ENCODE measurements around the gene POLDIP2. TPM values are rescaled to one million over a fixed set of nuclear protein-coding genes. Genes with fewer than 3 reads are reported as not detected.

POLDIP2 gene
- total RNA-seq, 2 experiments from 2014 or later = 84.9 to 98.4 TPM

GRCh38 chr17:28365487-28365886 lies 8.2 kb upstream of the POLDIP2 start:
- DNase-seq = no peak
- ChIA-PET POLR2A (interaction anchor here (0.6 to 0.8 kb wide), 2 partner anchors 31 to 48 kb away, joined by 3 to 5 read pairs; no protein-coding TSS in a partner anchor), CTCF (interaction anchor here (1.5 kb wide), 1 partner anchor 52 kb away, joined by 6 read pairs; no protein-coding TSS in a partner anchor)
- peaks cover 5% of the 10 kb centered on the region for H3K36me3 Mint-ChIP-seq (ENCODE audit: low read depth)
- intact Hi-C loops (cut with DNase I, micrococcal nuclease) = no loop called here
- H3K9me3 Mint-ChIP-seq (ENCODE audit: low read depth) = no peaks in the 10 kb centered on the region
- no peak overlapping the region for H3K27ac Mint-ChIP-seq
- no peaks in the 10 kb centered on the region for H3K27me3 Mint-ChIP-seq
- ATAC-seq = no peak
- H3K4me1 Mint-ChIP-seq = peaks cover 4% of the 10 kb centered on the region
- H3K4me3 Mint-ChIP-seq = no peak overlapping the region

- ATAC-seq (no peak), DNase-seq (no peak)
- Mint-ChIP-seq H3K27ac (no peak within 1 kb of the TSS), H3K36me3 (ENCODE audit: low read depth) (peaks cover 8% of the 10 kb centered on the region), H3K4me3 (no peak within 1 kb of the TSS), H3K27me3 (no peaks in the 10 kb centered on the region), H3K4me1 (no peaks in the 10 kb centered on the region), H3K9me3 (ENCODE audit: low read depth) (no peaks in the 10 kb centered on the region)
- CTCF ChIA-PET = interaction anchor here (0.6 kb wide), 1 partner anchor 284 kb away, joined by 3 read pairs; no protein-coding TSS in a partner anchor
- POLR2A ChIA-PET = interaction anchor here (0.6 to 0.8 kb wide), 2 partner anchors 30 to 47 kb away, joined by 3 to 5 read pairs; no protein-coding TSS in a partner anchor
- intact Hi-C loops (cut with DNase I, micrococcal nuclease) = no loop called here
Measured at GRCh38 chr17:28364665-28365363, 7.5 kb upstream of the POLDIP2 start, which contains the start of gene SEBOX. TSS of gene SEBOX (minus strand) at chr17:28365199. CDS start at chr17:28365151, 48 bp downstream.

GRCh38 chr17:28363776-28364650 lies 6.7 kb upstream of the POLDIP2 start:
- Mint-ChIP-seq H3K27ac (no peak overlapping the region), H3K4me1 (peaks cover 2% of the 10 kb centered on the region), H3K36me3 (ENCODE audit: low read depth) (peaks cover 13% of the 10 kb centered on the region), H3K27me3 (no peaks in the 10 kb centered on the region), H3K4me3 (no peak overlapping the region), H3K9me3 (ENCODE audit: low read depth) (no peaks in the 10 kb centered on the region)
- ChIA-PET POLR2A (interaction anchor here (0.6 kb wide), 1 partner anchor 336 kb away, joined by 4 read pairs; no protein-coding TSS in a partner anchor), CTCF (interaction anchor here (0.6 kb wide), 2 partner anchors 25 to 283 kb away, joined by 3 read pairs; no protein-coding TSS in a partner anchor)
- DNase-seq = no peak
- no peak for ATAC-seq
- intact Hi-C loops (cut with DNase I, micrococcal nuclease) = no loop called here

- no peak overlapping the region for H3K27ac Mint-ChIP-seq
Measured at GRCh38 chr17:28363186-28363585, 5.9 kb upstream of the POLDIP2 start.

GRCh38 chr17:28357901-28358197 lies 522 bp upstream of the POLDIP2 start:
- DNase-seq = no peak
- intact Hi-C loops (cut with DNase I, micrococcal nuclease) = loop anchor here (1.0 to 10.0 kb wide), 12 partner anchors 13 to 353 kb away; partner anchors contain the start of genes IFT20 (in 2 of the 2), SARM1 (in 2 of the 2), TNFAIP1 (in 2 of the 2) and UNC119 (in 2 of the 2)
- no peak for ATAC-seq
- Mint-ChIP-seq H3K4me3 (peak overlapping the region; percentile 80), H3K27ac (peak overlapping the region; percentile 91), H3K4me1 (peaks cover 28% of the 10 kb centered on the region), H3K27me3 (no peaks in the 10 kb centered on the region), H3K9me3 (ENCODE audit: low read depth) (no peaks in the 10 kb centered on the region), H3K36me3 (ENCODE audit: low read depth) (peaks cover 34% of the 10 kb centered on the region)
- ChIA-PET POLR2A (interaction anchor here (0.6 to 3.3 kb wide), 6 partner anchors 9 to 85 kb away, joined by 3 to 39 read pairs (median 4); partner anchors contain the start of genes IFT20, SARM1, TNFAIP1 and VTN), CTCF (interaction anchor here (0.6 to 4.7 kb wide), 12 partner anchors 9 to 317 kb away, joined by 3 to 25 read pairs (median 4); partner anchors contain the start of genes IFT20, PIGS, SARM1 and TNFAIP1)

More at GRCh38 chr17:28363186-28363585, 5.9 kb upstream of the POLDIP2 start:
- ChIA-PET CTCF (no interaction called here), POLR2A (no interaction called here)
- DNase-seq = no peak
- intact Hi-C loops (cut with DNase I, micrococcal nuclease) = no loop called here
- H3K4me3 Mint-ChIP-seq = no peak overlapping the region
- ATAC-seq = no peak
- peaks cover 6% of the 10 kb centered on the region for H3K4me1 Mint-ChIP-seq
- no peaks in the 10 kb centered on the region for H3K27me3 Mint-ChIP-seq
- no peaks in the 10 kb centered on the region for H3K9me3 Mint-ChIP-seq (ENCODE audit: low read depth)
- peaks cover 13% of the 10 kb centered on the region for H3K36me3 Mint-ChIP-seq (ENCODE audit: low read depth)

- no peak overlapping the region for H3K4me3 Mint-ChIP-seq
- H3K9me3 Mint-ChIP-seq (ENCODE audit: low read depth) = no peaks in the 10 kb centered on the region
- H3K27ac Mint-ChIP-seq = no peak overlapping the region
- H3K36me3 Mint-ChIP-seq (ENCODE audit: low read depth) = peaks cover 56% of the 10 kb centered on the region
- peaks cover 4% of the 10 kb centered on the region for H3K4me1 Mint-ChIP-seq
- no peaks in the 10 kb centered on the region for H3K27me3 Mint-ChIP-seq
- ATAC-seq (no peak), DNase-seq (no peak)
- CTCF ChIA-PET = interaction anchor here (0.5 to 1.5 kb wide), 3 partner anchors 12 to 64 kb away, joined by 3 to 8 read pairs (median 3); no protein-coding TSS in a partner anchor
- POLR2A ChIA-PET = no interaction called here
- intact Hi-C loops (cut with DNase I, micrococcal nuclease) = loop anchor here in 1 of 2 experiments (10.0 kb wide), 1 partner anchor 205 kb away; the partner anchor contains the start of gene UNC119
Measured at GRCh38 chr17:28350271-28350670, 7.1 kb downstream of the POLDIP2 start.

GRCh38 chr17:28348979-28349378 lies 8.3 kb downstream of the POLDIP2 start:
- DNase-seq (no peak), ATAC-seq (no peak)
- no peaks in the 10 kb centered on the region for H3K27me3 Mint-ChIP-seq
- H3K4me1 Mint-ChIP-seq = no peaks in the 10 kb centered on the region
- intact Hi-C loops (cut with DNase I, micrococcal nuclease) = no loop called here
- ChIA-PET POLR2A (interaction anchor here (1.5 kb wide), 1 partner anchor 13 kb away, joined by 5 read pairs; the partner anchor contains the start of genes IFT20 and TNFAIP1), CTCF (interaction anchor here (0.6 kb wide), 1 partner anchor 155 kb away, joined by 4 read pairs; no protein-coding TSS in a partner anchor)
- H3K4me3 Mint-ChIP-seq = no peak overlapping the region
- peaks cover 51% of the 10 kb centered on the region for H3K36me3 Mint-ChIP-seq (ENCODE audit: low read depth)
- H3K9me3 Mint-ChIP-seq (ENCODE audit: low read depth) = no peaks in the 10 kb centered on the region
- no peak overlapping the region for H3K27ac Mint-ChIP-seq

- CTCF ChIA-PET = interaction anchor here (1.7 kb wide), 1 partner anchor 12 kb away, joined by 4 read pairs; the partner anchor contains the start of genes IFT20 and TNFAIP1
- intact Hi-C loops (cut with DNase I, micrococcal nuclease) = no loop called here
- no peaks in the 10 kb centered on the region for H3K4me1 Mint-ChIP-seq
- DNase-seq (no peak), ATAC-seq (no peak)
- no peak overlapping the region for H3K27ac Mint-ChIP-seq
- H3K4me3 Mint-ChIP-seq = no peak overlapping the region
- peaks cover 47% of the 10 kb centered on the region for H3K36me3 Mint-ChIP-seq (ENCODE audit: low read depth)
- POLR2A ChIA-PET = interaction anchor here (1.5 kb wide), 1 partner anchor 12 kb away, joined by 5 read pairs; the partner anchor contains the start of genes IFT20 and TNFAIP1
- no peaks in the 10 kb centered on the region for H3K27me3 Mint-ChIP-seq
- no peaks in the 10 kb centered on the region for H3K9me3 Mint-ChIP-seq (ENCODE audit: low read depth)
Measured at GRCh38 chr17:28347261-28347891, 10.0 kb downstream of the POLDIP2 start.

- H3K4me1 Mint-ChIP-seq = no peaks in the 10 kb centered on the region
- ATAC-seq (no peak), DNase-seq (no peak)
- H3K4me3 Mint-ChIP-seq = no peak overlapping the region
- no peak overlapping the region for H3K27ac Mint-ChIP-seq
- no peaks in the 10 kb centered on the region for H3K9me3 Mint-ChIP-seq (ENCODE audit: low read depth)
- ChIA-PET POLR2A (no interaction called here), CTCF (interaction anchor here (0.7 to 2.1 kb wide), 3 partner anchors 8 to 45 kb away, joined by 3 to 9 read pairs (median 4); partner anchors contain the start of genes IFT20 and TNFAIP1)
- H3K36me3 Mint-ChIP-seq (ENCODE audit: low read depth) = peaks cover 48% of the 10 kb centered on the region
- H3K27me3 Mint-ChIP-seq = no peaks in the 10 kb centered on the region
- intact Hi-C loops (cut with DNase I, micrococcal nuclease) = no loop called here
Measured at GRCh38 chr17:28346746-28347246, 10.5 kb downstream of the POLDIP2 start.

GRCh38 chr17:28346199-28346580 lies 11.1 kb downstream of the POLDIP2 start:
- no peak for ATAC-seq
- ChIA-PET POLR2A (no interaction called here), CTCF (interaction anchor here (0.7 to 2.1 kb wide), 3 partner anchors 9 to 45 kb away, joined by 3 to 9 read pairs (median 4); partner anchors contain the start of genes IFT20 and TNFAIP1)
- Mint-ChIP-seq H3K27me3 (no peaks in the 10 kb centered on the region), H3K4me3 (no peak overlapping the region), H3K36me3 (ENCODE audit: low read depth) (peaks cover 45% of the 10 kb centered on the region), H3K9me3 (ENCODE audit: low read depth) (no peaks in the 10 kb centered on the region), H3K4me1 (no peaks in the 10 kb centered on the region), H3K27ac (peak overlapping the region; percentile 45)
- intact Hi-C loops (cut with DNase I, micrococcal nuclease) = no loop called here
- no peak for DNase-seq

Measured in activated CD4-positive, alpha-beta T cell treated with anti-CD3 and anti-CD28 coated beads for 36 hours (primary cell).